Activated T-helper 1 cell treated with anti-CD3 and anti-CD28 coated beads, Interleukin-12 subunit alpha, Interleukin-12 subunit beta, Interleukin-2, Interleukin-4 antibody, amounts not matched to agents 30 ng/mL and 10 ng/mL and 1 ng/mL, durations not matched to agents 14 hours and 24 hours and 36 hours (primary cell): ENCODE data around the gene GRWD1. TPM values are rescaled to one million over a fixed set of nuclear protein-coding genes. Genes with fewer than 3 reads are reported as not detected.
"Not testable (repeated sequence)": the region's sequence is repeated elsewhere in the genome, so short reads cannot be mapped to it uniquely, and the experiment has no call there.

ENCODE experiments used
- DNase-seq: peaks from one replicate; pipeline ENCODE4 v3.0.0; 2021; ENCODE audit warnings: low spot score
- H3K27ac Mint-ChIP-seq: one replicate; pipeline ENCODE4 v1.8.0; 2021; ENCODE audit warnings: mild to moderate bottlenecking, mixed read lengths
- H3K27me3 Mint-ChIP-seq: one replicate; pipeline ENCODE4 v1.8.0; 2022; ENCODE audit warnings: mild to moderate bottlenecking, moderate library complexity, mixed read lengths; ENCODE audit not compliant: insufficient read depth
- H3K36me3 Mint-ChIP-seq: one replicate; pipeline ENCODE4 v1.8.0; 2021; ENCODE audit warnings: low read depth, mixed read lengths
- H3K4me1 Mint-ChIP-seq: one replicate; pipeline ENCODE4 v1.8.0; 2021; ENCODE audit warnings: low read depth, mixed read lengths
- H3K4me3 Mint-ChIP-seq: one replicate; pipeline ENCODE4 v1.8.0; 2021; ENCODE audit warnings: mild to moderate bottlenecking, moderate library complexity, mixed read lengths
- H3K9me3 Mint-ChIP-seq: one replicate; pipeline ENCODE4 v1.8.0; 2021; ENCODE audit warnings: mixed read lengths
- intact Hi-C: fragments of 100-400 bp; cut with micrococcal nuclease; formaldehyde crosslinking; loops from one replicate; pipeline ENCODE4 v1.15.1; 2024
- total RNA-seq: library from RNA; stranded (reverse); gene quantifications from 2 replicates; pipeline ENCODE4 v1.2.3, GENCODE V29; 2022

GRWD1 gene
- total RNA-seq, 1 donor from 2014 or later = 100 TPM

DNA sequence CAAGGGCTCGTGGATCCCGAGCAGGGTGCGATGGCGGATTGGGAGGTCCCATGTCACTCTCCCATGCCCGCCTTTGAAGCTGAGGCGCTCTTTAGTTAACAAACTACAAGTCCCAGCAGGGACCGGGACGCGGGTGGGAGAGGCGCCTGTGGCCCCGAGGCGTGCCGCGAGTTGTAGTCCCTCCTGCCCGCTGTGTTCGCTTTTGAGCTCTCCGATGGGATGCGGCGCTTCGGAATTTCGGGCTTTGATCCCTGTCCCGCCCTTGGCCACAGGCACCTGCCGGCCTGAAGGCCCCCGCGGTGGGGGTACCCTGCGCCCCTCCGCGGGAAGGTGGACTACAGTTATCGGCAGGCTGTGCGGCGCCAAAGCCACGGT lies 34.4 kb downstream of the GRWD1 start:
- peak overlapping the region; percentile 83 for H3K4me3 Mint-ChIP-seq
- peak overlapping the region; percentile 86 for H3K27ac Mint-ChIP-seq
- peaks cover 8% of the 10 kb centered on the region for H3K36me3 Mint-ChIP-seq
- no peak for DNase-seq
- peaks cover 18% of the 10 kb centered on the region for H3K4me1 Mint-ChIP-seq
- H3K27me3 Mint-ChIP-seq = no peaks in the 10 kb centered on the region
- H3K9me3 Mint-ChIP-seq = no peaks in the 10 kb centered on the region
- intact Hi-C loops = no loop called here

DNA sequence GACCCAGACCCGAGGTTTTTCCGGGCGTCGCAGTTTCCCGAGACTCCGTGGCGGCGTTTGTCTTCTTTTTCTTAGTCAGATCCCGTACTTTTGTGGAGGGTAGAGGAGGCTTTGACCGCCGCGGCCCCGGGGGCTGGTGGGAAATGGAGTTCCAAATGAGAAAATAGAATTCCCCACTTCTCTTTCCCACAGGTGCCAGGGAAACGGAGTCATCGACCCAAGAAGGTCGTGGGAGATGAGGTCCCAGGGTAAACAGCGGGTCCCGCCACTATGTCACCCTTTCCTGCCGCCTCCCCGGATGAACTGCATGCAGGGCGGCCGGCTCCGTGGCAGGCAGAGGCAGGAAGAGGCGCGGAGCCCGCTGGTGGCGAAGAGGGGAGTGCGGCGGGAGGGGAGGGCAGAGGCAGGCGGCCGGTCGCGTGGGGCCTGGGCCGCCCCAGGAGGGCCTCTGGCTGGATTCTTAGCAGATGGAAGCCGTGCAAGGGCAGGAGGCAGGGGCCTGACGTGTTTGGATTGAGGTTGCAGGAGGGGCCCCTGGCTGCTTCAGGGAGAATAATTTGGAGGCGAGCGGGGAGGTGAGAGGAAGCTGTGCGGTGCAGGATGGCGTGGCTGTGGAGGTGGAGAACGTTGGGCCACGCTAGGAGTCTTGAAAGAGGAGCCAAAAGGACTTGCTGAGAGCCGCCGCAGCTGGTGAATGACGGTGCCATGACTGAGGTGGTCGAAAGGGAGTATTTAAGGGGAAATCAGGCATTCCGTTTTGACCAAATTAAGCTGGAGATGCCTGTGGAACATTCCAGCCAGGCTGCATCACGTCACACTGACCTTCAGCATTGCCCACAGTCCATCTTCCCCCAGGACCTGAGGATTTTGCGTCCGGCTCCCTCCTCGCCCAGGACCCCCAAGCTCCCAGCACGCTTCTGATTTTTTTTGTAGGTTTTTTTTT lies 35.0 kb downstream of the GRWD1 start:
- Mint-ChIP-seq H3K9me3 (no peaks in the 10 kb centered on the region), H3K27ac (peak overlapping the region; percentile 86), H3K4me1 (peaks cover 18% of the 10 kb centered on the region), H3K27me3 (no peaks in the 10 kb centered on the region), H3K4me3 (peak overlapping the region; percentile 83), H3K36me3 (peaks cover 7% of the 10 kb centered on the region)
- intact Hi-C loops = no loop called here
- DNase-seq = peak; percentile 62

DNA sequence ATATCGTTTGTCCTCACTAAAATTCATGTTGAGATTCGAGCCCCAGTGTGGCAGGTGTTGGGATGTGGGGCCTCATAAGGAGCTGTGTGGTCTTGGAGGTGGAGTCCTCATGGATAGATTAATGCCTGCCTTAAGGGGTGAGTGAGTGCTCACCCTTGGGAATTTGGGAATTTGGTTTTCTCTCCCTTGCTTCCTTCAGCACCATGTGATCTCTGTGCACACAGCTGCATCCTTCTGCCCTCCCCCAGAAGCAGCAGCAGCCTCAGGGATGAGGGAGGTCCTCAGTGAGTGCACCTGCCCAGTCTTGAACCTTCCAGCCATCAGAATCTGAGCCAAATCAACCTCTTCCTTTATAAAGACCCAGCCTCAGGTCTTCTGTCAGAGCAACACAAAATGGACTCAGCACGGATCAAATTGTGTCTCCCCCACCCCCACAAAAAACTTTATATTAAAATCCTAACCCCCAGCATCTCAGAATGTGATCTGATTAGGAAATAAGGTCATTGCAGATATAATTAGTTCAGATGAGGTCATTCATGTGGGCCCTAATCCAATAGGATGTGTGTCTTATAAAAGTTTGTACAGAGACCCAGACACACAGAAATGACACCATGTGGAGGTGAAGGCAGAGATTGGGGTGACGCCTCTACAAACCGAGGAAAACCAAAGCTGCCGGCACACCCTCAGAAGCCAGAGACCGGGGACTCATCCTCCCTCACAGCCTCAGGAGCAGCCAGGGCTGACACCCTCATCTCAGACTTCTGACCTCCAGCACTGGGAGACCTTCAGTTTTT lies 36.3 kb downstream of the GRWD1 start:
- intact Hi-C loops = no loop called here

GRCh38 chr19:48483301-48483700 lies 37.5 kb downstream of the GRWD1 start:
- peaks cover 18% of the 10 kb centered on the region for H3K4me1 Mint-ChIP-seq
- H3K27me3 Mint-ChIP-seq = no peaks in the 10 kb centered on the region

More for the DNA sequence above, 36.3 kb downstream of the GRWD1 start:
- peak overlapping the region; percentile 49 for H3K4me3 Mint-ChIP-seq
- no peak for DNase-seq
- H3K27ac Mint-ChIP-seq = peak overlapping the region; percentile 34
- H3K27me3 Mint-ChIP-seq = no peaks in the 10 kb centered on the region
- peaks cover 7% of the 10 kb centered on the region for H3K36me3 Mint-ChIP-seq
- H3K4me1 Mint-ChIP-seq = peaks cover 18% of the 10 kb centered on the region
- no peaks in the 10 kb centered on the region for H3K9me3 Mint-ChIP-seq

GRCh38 chr19:48484247-48484893 lies 38.6 kb downstream of the GRWD1 start:
- no peak for DNase-seq
- intact Hi-C loops = no loop called here
- H3K4me1 Mint-ChIP-seq = peaks cover 15% of the 10 kb centered on the region
- peaks cover 4% of the 10 kb centered on the region for H3K36me3 Mint-ChIP-seq
- H3K9me3 Mint-ChIP-seq = no peaks in the 10 kb centered on the region
- no peaks in the 10 kb centered on the region for H3K27me3 Mint-ChIP-seq
- H3K4me3 Mint-ChIP-seq = no peak overlapping the region
- H3K27ac Mint-ChIP-seq = no peak overlapping the region

More at GRCh38 chr19:48483301-48483700, 37.5 kb downstream of the GRWD1 start:
- intact Hi-C loops = no loop called here
- no peak for DNase-seq
- Mint-ChIP-seq H3K9me3 (no peaks in the 10 kb centered on the region), H3K27ac (peak overlapping the region; percentile 34), H3K4me3 (no peak overlapping the region), H3K36me3 (peaks cover 7% of the 10 kb centered on the region)

DNA sequence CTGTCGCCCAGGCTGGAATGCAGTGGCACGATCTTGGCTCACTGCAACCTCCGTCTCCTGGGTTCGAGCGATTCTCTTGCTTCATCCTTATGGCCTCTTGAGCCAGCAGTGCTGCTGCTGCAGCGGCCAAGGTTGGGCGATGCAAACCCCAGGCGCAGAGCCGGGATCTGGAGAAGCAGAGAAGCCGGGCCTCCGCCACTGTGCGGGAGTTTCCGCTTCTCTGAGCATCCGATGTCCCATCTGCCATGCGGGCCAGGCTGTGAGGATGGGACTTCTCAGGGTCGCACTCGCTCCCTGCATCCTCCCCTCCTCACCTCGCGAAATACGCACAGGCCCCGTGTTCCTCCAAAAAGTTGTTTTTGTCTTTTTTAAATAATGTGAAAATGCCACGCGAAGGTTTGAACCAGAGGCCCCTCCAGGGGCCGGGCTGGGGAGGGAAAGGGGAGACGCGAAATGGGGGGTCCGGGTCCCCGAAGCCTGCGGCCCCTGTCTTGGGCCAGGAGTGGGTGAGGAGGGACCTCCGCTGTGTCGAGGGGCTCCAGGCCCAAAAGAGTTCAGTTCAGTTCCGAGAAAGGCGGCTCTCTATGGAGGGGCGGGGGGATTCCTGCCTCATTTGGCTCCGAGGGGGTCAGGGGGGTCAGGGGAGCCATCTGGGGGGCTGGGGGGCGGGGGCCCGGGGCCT lies 39.3 kb downstream of the GRWD1 start:
- no peaks in the 10 kb centered on the region for H3K27me3 Mint-ChIP-seq
- no peak overlapping the region for H3K27ac Mint-ChIP-seq
- peaks cover 2% of the 10 kb centered on the region for H3K36me3 Mint-ChIP-seq
- intact Hi-C loops = no loop called here
- H3K9me3 Mint-ChIP-seq = no peaks in the 10 kb centered on the region
- peaks cover 10% of the 10 kb centered on the region for H3K4me1 Mint-ChIP-seq
- DNase-seq = no peak
- no peak overlapping the region for H3K4me3 Mint-ChIP-seq

DNA sequence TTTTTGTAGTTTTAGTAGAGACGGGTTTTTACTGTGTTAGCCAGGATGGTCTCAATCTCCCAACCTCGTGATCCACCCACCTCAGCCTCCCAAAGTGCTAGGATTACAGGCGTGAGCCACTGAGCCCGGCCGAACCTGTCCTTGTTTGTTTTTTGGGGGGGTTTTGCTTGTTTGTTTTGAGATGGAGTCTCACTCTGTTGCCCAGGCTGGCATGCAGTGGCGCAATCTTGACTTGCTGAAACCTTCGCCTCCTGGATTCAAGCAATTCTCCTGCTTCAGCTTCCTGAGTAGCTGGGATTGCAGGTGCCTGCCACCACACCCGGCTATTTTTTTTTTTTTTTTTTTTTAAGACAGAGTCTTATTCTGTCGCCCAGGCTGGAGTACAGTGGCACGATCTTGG lies 40.9 kb downstream of the GRWD1 start:
- H3K27ac Mint-ChIP-seq, H3K4me1 Mint-ChIP-seq, H3K4me3 Mint-ChIP-seq, H3K9me3 Mint-ChIP-seq, H3K36me3 Mint-ChIP-seq, H3K27me3 Mint-ChIP-seq, DNase-seq, intact Hi-C loops: not testable (repeated sequence)

- intact Hi-C loops = no loop called here
- no peaks in the 10 kb centered on the region for H3K9me3 Mint-ChIP-seq
Observed at GRCh38 chr19:48487544-48487943, 41.8 kb downstream of the GRWD1 start.

GRCh38 chr19:48487948-48488347 lies 42.2 kb downstream of the GRWD1 start:
- Mint-ChIP-seq H3K27me3 (peaks cover 12% of the 10 kb centered on the region), H3K36me3 (no peaks in the 10 kb centered on the region), H3K27ac (no peak overlapping the region), H3K4me1 (peaks cover 21% of the 10 kb centered on the region), H3K9me3 (no peaks in the 10 kb centered on the region), H3K4me3 (no peak overlapping the region)
- DNase-seq = no peak
- intact Hi-C loops = loop anchor here (2.0 kb wide), 1 partner anchor 15 kb away; no protein-coding TSS in a partner anchor

More at GRCh38 chr19:48487544-48487943, 41.8 kb downstream of the GRWD1 start:
- DNase-seq = no peak
- H3K36me3 Mint-ChIP-seq = no peaks in the 10 kb centered on the region
- H3K4me1 Mint-ChIP-seq = peaks cover 17% of the 10 kb centered on the region
- H3K27me3 Mint-ChIP-seq = peaks cover 9% of the 10 kb centered on the region
- no peak overlapping the region for H3K4me3 Mint-ChIP-seq
- no peak overlapping the region for H3K27ac Mint-ChIP-seq

DNA sequence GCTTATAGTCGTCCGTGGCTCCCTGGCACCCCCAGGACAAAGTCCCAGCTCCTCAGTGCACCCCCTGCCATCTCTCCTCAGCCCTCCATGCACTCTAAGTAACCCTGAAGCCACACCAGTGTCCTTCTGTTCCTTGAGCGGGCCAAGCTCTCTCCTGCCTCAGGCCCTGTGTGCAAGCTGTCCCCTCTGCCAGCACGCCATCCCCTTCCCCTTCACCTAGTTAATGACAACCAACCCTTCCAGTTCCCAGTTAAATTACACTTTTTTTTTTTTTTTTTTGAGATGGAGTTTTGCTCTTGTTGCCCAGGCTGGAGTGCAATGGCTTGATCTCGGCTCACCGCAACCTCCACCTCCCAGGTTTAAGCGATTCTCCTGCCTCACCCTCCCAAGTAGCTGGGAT lies 42.7 kb downstream of the GRWD1 start:
- H3K27ac Mint-ChIP-seq, H3K4me3 Mint-ChIP-seq, H3K36me3 Mint-ChIP-seq, H3K9me3 Mint-ChIP-seq, DNase-seq: not testable (repeated sequence)
- intact Hi-C loops = loop anchor here (2.0 kb wide), 1 partner anchor 14 kb away; no protein-coding TSS in a partner anchor
- H3K4me1 Mint-ChIP-seq = peaks cover 21% of the 10 kb centered on the region
- peaks cover 12% of the 10 kb centered on the region for H3K27me3 Mint-ChIP-seq

DNA sequence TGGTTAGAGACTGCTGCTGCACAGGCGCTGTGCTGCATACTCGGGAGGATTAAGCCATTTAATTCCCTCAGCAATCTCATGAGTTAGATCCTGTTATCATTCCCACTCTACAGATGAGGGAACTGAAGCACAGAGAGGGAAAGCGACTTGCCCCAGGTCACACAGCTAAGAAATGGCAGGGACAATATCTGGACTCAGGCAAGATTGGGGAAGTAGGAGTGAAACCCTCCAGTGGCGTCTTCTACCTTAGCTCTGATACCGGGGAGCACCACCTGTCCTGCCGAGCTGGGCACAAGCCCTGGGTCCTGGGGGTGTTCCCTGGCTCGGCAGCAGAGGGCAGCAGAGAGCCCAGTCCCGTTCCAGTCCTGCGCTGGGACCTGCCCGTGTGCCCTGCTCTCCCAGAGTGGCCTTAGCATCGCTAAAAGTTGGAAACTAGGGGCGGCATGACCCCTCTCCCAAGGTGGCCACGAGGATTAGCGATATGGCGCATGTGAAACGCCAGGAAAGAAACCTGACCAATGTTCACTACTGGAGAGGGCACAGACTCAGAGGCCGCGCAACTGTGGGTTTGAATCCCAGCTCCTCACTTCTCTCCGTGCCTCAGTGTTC lies 43.9 kb downstream of the GRWD1 start:
- DNase-seq = peak; percentile 72
- Mint-ChIP-seq H3K36me3 (no peaks in the 10 kb centered on the region), H3K9me3 (no peaks in the 10 kb centered on the region), H3K27ac (no peak overlapping the region), H3K4me1 (peaks cover 27% of the 10 kb centered on the region), H3K27me3 (peaks cover 20% of the 10 kb centered on the region), H3K4me3 (no peak overlapping the region)
- intact Hi-C loops = loop anchor here (1.0 to 5.0 kb wide), 5 partner anchors 13 to 223 kb away; partner anchors contain the start of genes SYNGR4 and TMEM143
